ENCODE data around the gene SPAG4.

SPAG4 gene

GRCh38 chr20:35582741-35583404 lies 32.8 kb upstream of the SPAG4 start:
- H3K79me2 ChIP-seq, result no peaks in the 10 kb centered on the region

GRCh38 chr20:35583636-35584560 lies 31.7 kb upstream of the SPAG4 start:
- no peaks in the 10 kb centered on the region for H3K4me1 ChIP-seq
- no peaks in the 10 kb centered on the region for H3K9me3 ChIP-seq (ENCODE audit: control insufficient read depth, low read length)

More at GRCh38 chr20:35582741-35583404, 32.8 kb upstream of the SPAG4 start:
- no peaks in the 10 kb centered on the region for H3K27me3 ChIP-seq (ENCODE audit: control insufficient read depth, insufficient read depth, low read length)
- H3K4me3 ChIP-seq (ENCODE audit: low read depth, low read length), result no peak overlapping the region
- no peaks in the 10 kb centered on the region for H3K9me3 ChIP-seq (ENCODE audit: control insufficient read depth, low read length)
- TF ChIP-seq, protein P1, sequence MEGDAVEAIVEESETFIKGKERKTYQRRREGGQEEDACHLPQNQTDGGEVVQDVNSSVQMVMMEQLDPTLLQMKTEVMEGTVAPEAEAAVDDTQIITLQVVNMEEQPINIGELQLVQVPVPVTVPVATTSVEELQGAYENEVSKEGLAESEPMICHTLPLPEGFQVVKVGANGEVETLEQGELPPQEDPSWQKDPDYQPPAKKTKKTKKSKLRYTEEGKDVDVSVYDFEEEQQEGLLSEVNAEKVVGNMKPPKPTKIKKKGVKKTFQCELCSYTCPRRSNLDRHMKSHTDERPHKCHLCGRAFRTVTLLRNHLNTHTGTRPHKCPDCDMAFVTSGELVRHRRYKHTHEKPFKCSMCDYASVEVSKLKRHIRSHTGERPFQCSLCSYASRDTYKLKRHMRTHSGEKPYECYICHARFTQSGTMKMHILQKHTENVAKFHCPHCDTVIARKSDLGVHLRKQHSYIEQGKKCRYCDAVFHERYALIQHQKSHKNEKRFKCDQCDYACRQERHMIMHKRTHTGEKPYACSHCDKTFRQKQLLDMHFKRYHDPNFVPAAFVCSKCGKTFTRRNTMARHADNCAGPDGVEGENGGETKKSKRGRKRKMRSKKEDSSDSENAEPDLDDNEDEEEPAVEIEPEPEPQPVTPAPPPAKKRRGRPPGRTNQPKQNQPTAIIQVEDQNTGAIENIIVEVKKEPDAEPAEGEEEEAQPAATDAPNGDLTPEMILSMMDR (IDR thresholded peaks at IDR 0.05), result no peak
- no peaks in the 10 kb centered on the region for H3K4me1 ChIP-seq
- no peak overlapping the region for H3K9ac ChIP-seq
- no peaks in the 10 kb centered on the region for H3K36me3 ChIP-seq (ENCODE audit: control insufficient read depth, insufficient read depth, low read length)
- H2AFZ ChIP-seq, result no peak overlapping the region
- no peak overlapping the region for H3K27ac ChIP-seq
- no peak overlapping the region for H3K4me2 ChIP-seq (ENCODE audit: low read length)

DNA sequence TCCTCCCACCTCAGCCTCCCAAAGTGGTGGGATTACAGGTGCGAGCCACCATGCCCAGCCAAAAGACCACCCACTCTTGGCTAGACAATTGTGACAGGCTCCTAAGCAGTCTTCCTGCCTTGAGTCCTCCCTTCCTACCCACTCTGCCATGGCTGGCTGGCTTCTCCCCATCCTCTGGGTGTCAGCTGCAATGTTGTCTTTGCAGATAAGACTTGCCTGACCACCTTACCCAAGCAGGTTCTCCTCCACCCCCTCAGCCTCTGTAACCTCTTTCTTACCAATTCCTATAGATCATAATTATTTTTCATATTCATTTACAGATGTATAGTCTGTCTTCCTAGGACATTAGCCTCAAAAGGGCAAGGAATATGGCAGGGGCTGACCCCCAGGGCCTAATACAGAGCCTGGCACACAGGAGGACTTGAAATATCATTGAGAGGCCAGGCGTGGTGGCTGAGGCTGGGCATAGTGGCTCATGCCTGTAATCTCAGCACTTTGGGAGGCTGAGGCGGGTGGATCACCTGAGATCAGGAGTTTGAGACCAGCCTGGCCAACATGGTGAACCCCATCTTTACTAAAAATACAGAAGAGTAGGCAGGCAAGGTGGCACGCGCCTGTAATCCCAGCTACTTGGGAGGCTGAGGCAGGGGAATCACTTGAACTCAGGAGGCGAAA lies 28.7 kb upstream of the SPAG4 start:
- Histone ChIP-seq H3K27ac (no peak overlapping the region), H3K4me3 (ENCODE audit: low read depth, low read length) (no peak overlapping the region), H3K36me3 (ENCODE audit: control insufficient read depth, insufficient read depth, low read length) (no peaks in the 10 kb centered on the region), H3K79me2 (no peaks in the 10 kb centered on the region), H3K4me1 (no peaks in the 10 kb centered on the region), H2AFZ (no peak overlapping the region), H3K27me3 (ENCODE audit: control insufficient read depth, insufficient read depth, low read length) (no peaks in the 10 kb centered on the region), H3K9ac (no peak overlapping the region), H3K4me2 (ENCODE audit: low read length) (no peak overlapping the region), H3K9me3 (ENCODE audit: control insufficient read depth, low read length) (no peaks in the 10 kb centered on the region)
- TF ChIP-seq, protein P1 (IDR thresholded peaks at IDR 0.05), result no peak

More at GRCh38 chr20:35583636-35584560, 31.7 kb upstream of the SPAG4 start:
- Histone ChIP-seq H3K36me3 (ENCODE audit: control insufficient read depth, insufficient read depth, low read length) (no peaks in the 10 kb centered on the region), H3K9ac (no peak overlapping the region), H3K4me2 (ENCODE audit: low read length) (no peak overlapping the region), H3K4me3 (ENCODE audit: low read depth, low read length) (no peak overlapping the region), H3K79me2 (no peaks in the 10 kb centered on the region), H3K27ac (no peak overlapping the region), H2AFZ (no peak overlapping the region), H3K27me3 (ENCODE audit: control insufficient read depth, insufficient read depth, low read length) (no peaks in the 10 kb centered on the region)
- TF ChIP-seq, protein P1 (IDR thresholded peaks at IDR 0.05), result no peak

DNA sequence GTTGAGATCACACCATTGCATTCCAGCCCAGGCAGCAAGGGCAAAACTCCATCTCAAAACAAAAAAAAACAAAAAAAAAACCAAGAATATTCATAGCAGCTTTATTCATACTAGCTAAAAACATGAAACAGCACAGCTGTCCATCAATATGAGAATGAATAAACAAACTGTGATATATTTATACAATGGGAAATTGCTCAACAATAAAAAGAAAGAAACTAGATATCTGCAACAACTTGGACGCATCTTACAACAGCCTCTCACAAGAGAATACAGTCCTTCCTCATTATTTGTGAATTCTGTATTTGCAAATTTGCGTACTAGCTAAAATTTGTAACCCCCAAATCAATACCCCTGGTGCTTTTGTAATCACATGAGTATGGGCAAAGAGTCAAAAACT lies 28.2 kb upstream of the SPAG4 start:
- Histone ChIP-seq H3K27me3 (ENCODE audit: control insufficient read depth, insufficient read depth, low read length) (no peaks in the 10 kb centered on the region), H3K9me3 (ENCODE audit: control insufficient read depth, low read length) (no peaks in the 10 kb centered on the region), H2AFZ (no peak overlapping the region), H3K27ac (no peak overlapping the region), H3K4me1 (no peaks in the 10 kb centered on the region), H3K4me3 (ENCODE audit: low read depth, low read length) (no peak overlapping the region), H3K4me2 (ENCODE audit: low read length) (no peak overlapping the region), H3K36me3 (ENCODE audit: control insufficient read depth, insufficient read depth, low read length) (no peaks in the 10 kb centered on the region), H3K79me2 (no peaks in the 10 kb centered on the region), H3K9ac (no peak overlapping the region)
- TF ChIP-seq, protein P1 (IDR thresholded peaks at IDR 0.05), result no peak
